ENCODE results near the gene ROBO2.

DNA sequence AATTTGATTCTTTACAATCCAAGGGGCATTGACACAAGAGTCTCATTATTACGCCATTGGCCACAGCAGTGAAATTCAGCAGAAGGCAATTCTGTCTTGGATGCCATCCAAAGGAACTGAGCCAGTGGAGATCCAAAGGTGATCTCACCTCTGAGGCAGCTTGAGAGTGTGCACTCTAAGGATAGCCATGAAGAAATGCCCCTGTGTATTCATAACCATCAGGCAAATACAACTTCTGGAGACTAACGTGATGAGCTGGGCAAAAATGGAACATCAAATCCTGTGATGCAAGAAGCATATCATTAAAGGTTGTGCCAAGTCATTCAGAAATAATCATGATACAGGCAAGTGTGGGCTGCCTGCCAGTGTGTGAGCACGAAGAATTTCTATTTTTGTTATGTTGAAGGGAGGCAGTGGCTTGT lies 41.4 kb downstream of the ROBO2 start:
- TF ChIP-seq, protein P1, sequence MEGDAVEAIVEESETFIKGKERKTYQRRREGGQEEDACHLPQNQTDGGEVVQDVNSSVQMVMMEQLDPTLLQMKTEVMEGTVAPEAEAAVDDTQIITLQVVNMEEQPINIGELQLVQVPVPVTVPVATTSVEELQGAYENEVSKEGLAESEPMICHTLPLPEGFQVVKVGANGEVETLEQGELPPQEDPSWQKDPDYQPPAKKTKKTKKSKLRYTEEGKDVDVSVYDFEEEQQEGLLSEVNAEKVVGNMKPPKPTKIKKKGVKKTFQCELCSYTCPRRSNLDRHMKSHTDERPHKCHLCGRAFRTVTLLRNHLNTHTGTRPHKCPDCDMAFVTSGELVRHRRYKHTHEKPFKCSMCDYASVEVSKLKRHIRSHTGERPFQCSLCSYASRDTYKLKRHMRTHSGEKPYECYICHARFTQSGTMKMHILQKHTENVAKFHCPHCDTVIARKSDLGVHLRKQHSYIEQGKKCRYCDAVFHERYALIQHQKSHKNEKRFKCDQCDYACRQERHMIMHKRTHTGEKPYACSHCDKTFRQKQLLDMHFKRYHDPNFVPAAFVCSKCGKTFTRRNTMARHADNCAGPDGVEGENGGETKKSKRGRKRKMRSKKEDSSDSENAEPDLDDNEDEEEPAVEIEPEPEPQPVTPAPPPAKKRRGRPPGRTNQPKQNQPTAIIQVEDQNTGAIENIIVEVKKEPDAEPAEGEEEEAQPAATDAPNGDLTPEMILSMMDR (conservative IDR thresholded peaks at IDR 0.05): no peak
- no peak for TF ChIP-seq ZFX (IDR thresholded peaks at IDR 0.05)
